ENCODE data around the gene EQTN. TPM values are rescaled to one million over a fixed set of nuclear protein-coding genes. Genes with fewer than 3 reads are reported as not detected.

Gene EQTN
- total RNA-seq, 1 donor from 2014 or later: 1.2 TPM

- TF ChIP-seq, protein P1, sequence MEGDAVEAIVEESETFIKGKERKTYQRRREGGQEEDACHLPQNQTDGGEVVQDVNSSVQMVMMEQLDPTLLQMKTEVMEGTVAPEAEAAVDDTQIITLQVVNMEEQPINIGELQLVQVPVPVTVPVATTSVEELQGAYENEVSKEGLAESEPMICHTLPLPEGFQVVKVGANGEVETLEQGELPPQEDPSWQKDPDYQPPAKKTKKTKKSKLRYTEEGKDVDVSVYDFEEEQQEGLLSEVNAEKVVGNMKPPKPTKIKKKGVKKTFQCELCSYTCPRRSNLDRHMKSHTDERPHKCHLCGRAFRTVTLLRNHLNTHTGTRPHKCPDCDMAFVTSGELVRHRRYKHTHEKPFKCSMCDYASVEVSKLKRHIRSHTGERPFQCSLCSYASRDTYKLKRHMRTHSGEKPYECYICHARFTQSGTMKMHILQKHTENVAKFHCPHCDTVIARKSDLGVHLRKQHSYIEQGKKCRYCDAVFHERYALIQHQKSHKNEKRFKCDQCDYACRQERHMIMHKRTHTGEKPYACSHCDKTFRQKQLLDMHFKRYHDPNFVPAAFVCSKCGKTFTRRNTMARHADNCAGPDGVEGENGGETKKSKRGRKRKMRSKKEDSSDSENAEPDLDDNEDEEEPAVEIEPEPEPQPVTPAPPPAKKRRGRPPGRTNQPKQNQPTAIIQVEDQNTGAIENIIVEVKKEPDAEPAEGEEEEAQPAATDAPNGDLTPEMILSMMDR (IDR thresholded peaks at IDR 0.05; ENCODE audit: unreplicated experiment): no peak
- Mint-ChIP-seq H3K36me3 (peaks cover 35% of the 10 kb centered on the region), H3K27ac (no peak overlapping the region), H3K4me3 (no peak overlapping the region), H3K4me1 (peaks cover 4% of the 10 kb centered on the region), H3K27me3 (ENCODE audit: low read depth) (no peaks in the 10 kb centered on the region), H3K9me3 (peaks cover 7% of the 10 kb centered on the region)
- DNase-seq (ENCODE audit: low spot score in 2 of 2, unreplicated experiment in 2 of 2): no peak
These were observed 31.5 kb upstream of the EQTN start for GRCh38 chr9:27328483-27328882.

- no peak for DNase-seq (ENCODE audit: low spot score in 2 of 2, unreplicated experiment in 2 of 2)
- TF ChIP-seq, protein P1 (IDR thresholded peaks at IDR 0.05; ENCODE audit: unreplicated experiment): no peak
- Mint-ChIP-seq H3K9me3 (no peaks in the 10 kb centered on the region), H3K27ac (no peak overlapping the region), H3K36me3 (no peaks in the 10 kb centered on the region), H3K4me3 (no peak overlapping the region), H3K4me1 (peaks cover 15% of the 10 kb centered on the region), H3K27me3 (ENCODE audit: low read depth) (no peaks in the 10 kb centered on the region)
These were observed 14.2 kb upstream of the EQTN start for GRCh38 chr9:27311184-27311583.

- Mint-ChIP-seq H3K27ac (no peak overlapping the region), H3K9me3 (peaks cover 3% of the 10 kb centered on the region), H3K27me3 (ENCODE audit: low read depth) (no peaks in the 10 kb centered on the region), H3K36me3 (no peaks in the 10 kb centered on the region), H3K4me3 (no peak overlapping the region), H3K4me1 (peaks cover 15% of the 10 kb centered on the region)
- TF ChIP-seq, protein P1 (IDR thresholded peaks at IDR 0.05; ENCODE audit: unreplicated experiment): no peak
- DNase-seq (ENCODE audit: low spot score in 2 of 2, unreplicated experiment in 2 of 2): no peak
These were observed 13.6 kb upstream of the EQTN start for GRCh38 chr9:27310582-27310981.

- H3K27ac Mint-ChIP-seq: no peak overlapping the region
- no peaks in the 10 kb centered on the region for H3K27me3 Mint-ChIP-seq (ENCODE audit: low read depth)
- DNase-seq (ENCODE audit: low spot score in 2 of 2, unreplicated experiment in 2 of 2): no peak
- H3K4me3 Mint-ChIP-seq: no peak overlapping the region
- TF ChIP-seq, protein P1 (IDR thresholded peaks at IDR 0.05; ENCODE audit: unreplicated experiment): no peak
- H3K36me3 Mint-ChIP-seq: no peaks in the 10 kb centered on the region
- H3K4me1 Mint-ChIP-seq: peaks cover 15% of the 10 kb centered on the region
- peaks cover 10% of the 10 kb centered on the region for H3K9me3 Mint-ChIP-seq
These were observed 11.9 kb upstream of the EQTN start for GRCh38 chr9:27308691-27309390.

- Mint-ChIP-seq H3K27ac (no peak overlapping the region), H3K27me3 (ENCODE audit: low read depth) (no peaks in the 10 kb centered on the region)
- TF ChIP-seq, protein P1 (IDR thresholded peaks at IDR 0.05; ENCODE audit: unreplicated experiment): no peak
These were observed 7.6 kb upstream of the EQTN start for GRCh38 chr9:27304521-27304920.

More at GRCh38 chr9:27304521-27304920, 7.6 kb upstream of the EQTN start:
- peaks cover 13% of the 10 kb centered on the region for H3K9me3 Mint-ChIP-seq
- H3K4me3 Mint-ChIP-seq: no peak overlapping the region
- DNase-seq (ENCODE audit: low spot score in 2 of 2, unreplicated experiment in 2 of 2): no peak
- H3K36me3 Mint-ChIP-seq: no peaks in the 10 kb centered on the region
- H3K4me1 Mint-ChIP-seq: no peaks in the 10 kb centered on the region

All from mesothelial cell of epicardium (in vitro differentiated cells).